Measurements from ENCODE around the gene PACS2.

DNA sequence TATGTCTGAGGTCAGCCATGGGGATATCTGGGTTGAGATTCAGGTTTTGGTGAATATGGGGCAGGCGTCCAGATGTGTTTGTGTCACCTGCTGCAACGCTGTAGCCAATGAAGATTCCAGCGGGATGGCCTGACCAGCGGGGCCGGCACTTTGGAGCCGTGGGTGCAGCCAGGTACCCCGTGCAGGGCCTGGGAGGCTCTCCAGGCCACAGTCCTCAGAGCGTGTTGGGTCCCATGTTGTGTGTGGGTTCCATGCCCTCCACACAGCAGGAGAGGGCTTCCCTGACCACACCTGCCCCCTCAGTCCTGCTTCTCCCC, 80.9 kb downstream of the PACS2 start:
- no peak for TF ChIP-seq SIN3A (IDR thresholded peaks at IDR 0.05; ENCODE audit: borderline replicate concordance, low read depth, low read length)
- TF ChIP-seq, protein P1, sequence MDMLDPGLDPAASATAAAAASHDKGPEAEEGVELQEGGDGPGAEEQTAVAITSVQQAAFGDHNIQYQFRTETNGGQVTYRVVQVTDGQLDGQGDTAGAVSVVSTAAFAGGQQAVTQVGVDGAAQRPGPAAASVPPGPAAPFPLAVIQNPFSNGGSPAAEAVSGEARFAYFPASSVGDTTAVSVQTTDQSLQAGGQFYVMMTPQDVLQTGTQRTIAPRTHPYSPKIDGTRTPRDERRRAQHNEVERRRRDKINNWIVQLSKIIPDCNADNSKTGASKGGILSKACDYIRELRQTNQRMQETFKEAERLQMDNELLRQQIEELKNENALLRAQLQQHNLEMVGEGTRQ (IDR thresholded peaks at IDR 0.05; ENCODE audit: borderline replicate concordance, low read depth, low read length), result no peak
- no peak for TF ChIP-seq TEAD4 (IDR thresholded peaks at IDR 0.05; ENCODE audit: borderline replicate concordance, insufficient read depth)

Data from SK-N-SH (cell line).